Heart left ventricle (tissue), 16 donors: ENCODE results near the gene NALCN. TPM values are rescaled to one million over a fixed set of nuclear protein-coding genes. Genes with fewer than 3 reads are reported as not detected.

ENCODE experiments used
- ATAC-seq, 4 donors: fragments of 200-7000 bp; cut with Tn5 transposase; one replicate each; pipeline ENCODE4 v1.9.1; 2020 to 2022; ENCODE audit warnings: moderate library complexity in 4 of 4, mild to moderate bottlenecking in 3 of 4, moderate number of reproducible peaks in 1 of 4
- DNase-seq, 5 donors: peaks; one replicate each; pipeline ENCODE4 v3.0.0-alpha.2; 2020
- H3K27ac ChIP-seq, 12 donors: fragments of 200-600 bp; sonication (generic) in 4 of 12; one replicate each; pipeline versions ENCODE4 v1.5.0 to v1.8.0; 2016 to 2022; ENCODE audit warnings: mild to moderate bottlenecking in 2 of 12
- H3K27me3 ChIP-seq, 9 donors: fragments of 200-600 bp; sonication (generic) in 2 of 9; one replicate each; pipeline versions ENCODE4 v1.5.1 to v1.8.0; 2016 to 2022; ENCODE audit warnings: mild to moderate bottlenecking in 3 of 9
- H3K36me3 ChIP-seq, 9 donors: fragments of 200-600 bp; sonication (generic) in 2 of 9; one replicate each; pipeline versions ENCODE4 v1.5.0 to v1.8.0; 2018 to 2022; ENCODE audit warnings: mild to moderate bottlenecking in 2 of 9
- H3K4me1 ChIP-seq, 12 donors: fragments of 200-600 bp; sonication (generic) in 4 of 12; one replicate each; pipeline versions ENCODE4 v1.5.0 to v1.8.0; 2016 to 2022; ENCODE audit warnings: mild to moderate bottlenecking in 3 of 12
- H3K4me3 ChIP-seq, 12 donors: fragments of 200-600 bp; sonication (generic) in 4 of 12; one replicate each; pipeline versions ENCODE4 v1.5.0 to v1.8.0; 2017 to 2022; ENCODE audit warnings: mild to moderate bottlenecking in 9 of 12, moderate library complexity in 4 of 12
- H3K9me3 ChIP-seq, 12 donors: fragments of 200-600 bp; sonication (generic) in 4 of 12; one replicate each; pipeline versions ENCODE4 v1.5.0 to v1.8.0; 2016 to 2022; ENCODE audit warnings: mild to moderate bottlenecking in 1 of 12
- CTCF ChIP-seq, 12 donors: fragments of 200-600 bp; sonication (generic) in 4 of 12; IDR thresholded peaks; one replicate each; pipeline versions ENCODE4 v1.5.0 to v1.8.0; 2018 to 2022; ENCODE audit warnings: antibody characterized with exemption in 12 of 12, mild to moderate bottlenecking in 5 of 12
- POLR2A ChIP-seq, 2 donors: fragments of 450-650 bp; IDR thresholded peaks; one replicate each; pipeline ENCODE4 v1.6.1; 2017; ENCODE audit warnings: antibody characterized with exemption in 2 of 2, mild to moderate bottlenecking in 2 of 2, moderate library complexity in 2 of 2
- WGBS, 4 donors: extraction: QIAGEN DNeasy Blood & Tissue Kit in 2 of 4; methylation state at CpG; one replicate each; pipeline versions ENCODE4 v1.1.5 to v1.1.7; 2013 to 2018; 5-methylcytosine and 5-hydroxymethylcytosine counted together
- intact Hi-C, 10 donors: fragments of 100-400 bp; cut with DNase I; formaldehyde crosslinking; loops; one replicate each; pipeline versions ENCODE4 v1.11.1 to v1.14.2; 2022
- polyA plus RNA-seq, 2 donors: library from polyadenylated mRNA; stranded (reverse); fragments of 200-250 nt; gene quantifications; one replicate each; pipeline ENCODE4 v1.2.3, GENCODE V29; 2013
- total RNA-seq, 9 donors: library from RNA; depleted of rRNA in 2 of 9; stranded (reverse); fragments of >200 nt in 2 of 9; fragmentation: NEBNext Ultra II Directional in 3 of 9; extraction: Animal tissue kit (Norgen Biotek cat#: 25700) in 3 of 9; gene quantifications; one replicate each; pipeline versions ENCODE4 v1.1.0 to v1.2.4, GENCODE V29; 2016 to 2023
- donor health status: ischemic (EF 13 %, LVEDD 7.1; RV severe dilation, severe dysfunction).
- donor health status: healthy with polysubstance abuse.
- donor health status: DM: no; HTN: yes; CAD: no.
- donor health status: DM: no; HTN: no; CAD: no.
- donor health status: ischemic (EF 25% LVEDD 6.9; RV normal size, moderate dysfunction).
- donor health status: ischemic (EF 25% LVEDD 5.7; RV mildly dilated, moderate dysfunction).
- donor health status: healthy.
- donor health status: DM: yes; HTN: yes; CAD: no.
- donor health status: ischemic (EF 35%, LVEDD 5.7; RV mildly dilated, moderate dysfunction).
- donor health status: nonischemic (EF 11% LVEDD 7.7; RV severe dilation, severe dysfunction).
- donor health status: DM: yes; HTN: yes; CAD: no.
- donor health status: PGD.
- donor health status: ischemic (EF 29% LVEDD 5.4; RV normal size, mild dysfunction).
- donor health status: nonischemic (EF 23%, LVEDD 6.1; RV moderate dilation, normal function).

The NALCN gene
- total and polyA plus RNA-seq, 11 donors = 1.9 to 11.4 (median 6.8) TPM; not detected in 1

GRCh38 chr13:101451641-101452040, 35.3 kb upstream of the NALCN start:
- Histone ChIP-seq H3K27ac (no peak overlapping the region), H3K9me3 (no peaks in the 10 kb centered on the region), H3K4me3 (no peak overlapping the region), H3K4me1 (peaks cover 0 to 7% (median 0%) of the 10 kb centered on the region in 12 donors), H3K36me3 (no peaks in the 10 kb centered on the region), H3K27me3 (peaks cover 0 to 5% (median 0%) of the 10 kb centered on the region in 9 donors)
- TF ChIP-seq POLR2A (IDR thresholded peaks at IDR 0.05) (no peak), CTCF (IDR thresholded peaks at IDR 0.05) (no peak)
- DNase-seq (no peak), ATAC-seq (no peak)
- intact Hi-C loops = loop anchor here in 2 of 10 donors (10.0 kb wide), 2 partner anchors 297 to 307 kb away; no protein-coding TSS in a partner anchor

GRCh38 chr13:101450749-101451130, 34.4 kb upstream of the NALCN start:
- 74 to 86% (median 85%) methylated on average over 2 of the region's 2 CpGs for WGBS, 4 donors
- TF ChIP-seq POLR2A (IDR thresholded peaks at IDR 0.05) (no peak), CTCF (IDR thresholded peaks at IDR 0.05) (no peak)
- Histone ChIP-seq H3K4me1 (peaks cover 0 to 7% (median 0%) of the 10 kb centered on the region in 12 donors), H3K4me3 (no peak overlapping the region), H3K27me3 (peaks cover 0 to 5% (median 0%) of the 10 kb centered on the region in 9 donors), H3K27ac (no peak overlapping the region), H3K9me3 (no peaks in the 10 kb centered on the region), H3K36me3 (no peaks in the 10 kb centered on the region)
- DNase-seq (no peak), ATAC-seq (no peak)
- intact Hi-C loops = loop anchor here in 2 of 10 donors (10.0 kb wide), 2 partner anchors 296 to 306 kb away; no protein-coding TSS in a partner anchor

GRCh38 chr13:101449790-101450748, 33.8 kb upstream of the NALCN start:
- TF ChIP-seq POLR2A (IDR thresholded peaks at IDR 0.05) = no peak
- no peak for TF ChIP-seq CTCF (IDR thresholded peaks at IDR 0.05)
- intact Hi-C loops = loop anchor here in 2 of 10 donors (10.0 kb wide), 2 partner anchors 295 to 305 kb away; no protein-coding TSS in a partner anchor
- Histone ChIP-seq H3K9me3 (no peaks in the 10 kb centered on the region), H3K4me3 (no peak overlapping the region), H3K27me3 (peaks cover 0 to 5% (median 0%) of the 10 kb centered on the region in 9 donors), H3K27ac (no peak overlapping the region), H3K36me3 (no peaks in the 10 kb centered on the region), H3K4me1 (peaks cover 0 to 7% (median 0%) of the 10 kb centered on the region in 12 donors)
- 43 to 55% (median 54%) methylated on average over 5 of the region's 5 CpGs for WGBS, 4 donors
- ATAC-seq (no peak), DNase-seq (no peak)

GRCh38 chr13:101447852-101448251, 31.5 kb upstream of the NALCN start:
- no peak overlapping the region for H3K27ac ChIP-seq
- ATAC-seq (no peak), DNase-seq (no peak)
- intact Hi-C loops = no loop called here
- no peak overlapping the region for H3K4me3 ChIP-seq
- H3K27me3 ChIP-seq = no peaks in the 10 kb centered on the region
- H3K36me3 ChIP-seq = no peaks in the 10 kb centered on the region
- TF ChIP-seq POLR2A (IDR thresholded peaks at IDR 0.05) = no peak
- no peaks in the 10 kb centered on the region for H3K9me3 ChIP-seq
- 46 to 56% (median 52%) methylated on average over 4 of the region's 4 CpGs for WGBS, 4 donors
- no peaks in the 10 kb centered on the region for H3K4me1 ChIP-seq
